ENCODE measurements around the gene FAM151B.

- TF ChIP-seq CTCF (IDR thresholded peaks at IDR 0.05; ENCODE audit: low read depth, low read length) (no peak), MAX (IDR thresholded peaks at IDR 0.05; ENCODE audit: low read depth, low read length) (no peak)
These were observed 45.2 kb upstream of the FAM151B start for GRCh38 chr5:80442742-80443141.

Data from NB4 (cell line).